Measurements from ENCODE around the gene JOSD2.

GRCh38 chr19:50508843-50509190, 2.2 kb downstream of the JOSD2 start:
- TF ChIP-seq CTCF (IDR thresholded peaks at IDR 0.05; ENCODE audit: low read length) (no peak), EZH2 (optimal IDR thresholded peaks at IDR 0.05; ENCODE audit: low read depth, low read length) (no peak), EZH2phosphoT487 (IDR thresholded peaks at IDR 0.05; ENCODE audit: low read length) (no peak)
